ENCODE measurements around the gene UCK2. TPM values are rescaled to one million over a fixed set of nuclear protein-coding genes. Genes with fewer than 3 reads are reported as not detected.

UCK2 gene
- total RNA-seq, 1 experiment from 2014 or later, result 88.4 TPM

DNA sequence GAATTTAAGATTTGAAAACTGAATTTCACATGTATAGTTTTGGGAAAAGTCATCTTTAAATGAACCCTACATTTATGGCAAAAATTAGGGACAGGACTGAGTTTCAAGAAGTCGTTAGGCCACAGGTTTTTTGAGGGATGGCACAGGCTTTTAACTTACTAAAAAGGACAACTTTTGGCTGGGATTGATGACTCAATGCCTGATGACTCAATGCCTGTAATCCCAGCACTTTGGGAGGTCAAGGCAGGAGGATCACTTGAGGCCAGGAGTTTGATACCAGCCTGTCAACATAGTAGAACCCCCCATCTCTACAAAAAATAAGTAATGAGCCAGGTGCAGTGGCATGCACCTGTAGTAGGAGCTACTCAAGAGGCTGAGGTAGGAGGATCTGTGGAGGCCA lies 15.9 kb downstream of the UCK2 start:
- intact Hi-C loops (cut with micrococcal nuclease), result no loop called here
- CTCF ChIA-PET, result no interaction called here
- Histone ChIP-seq H3K27me3 (ENCODE audit: insufficient read depth, low read length) (no peaks in the 10 kb centered on the region), H3K36me3 (ENCODE audit: control insufficient read depth in 1 of 2, insufficient read depth in 2 of 2, low read length in 2 of 2) (no peaks in the 10 kb centered on the region), H3K9ac (ENCODE audit: low read length) (no peak overlapping the region), H3K9me2 (ENCODE audit: insufficient read depth) (no peaks in the 10 kb centered on the region), H3K9me3 (ENCODE audit: control insufficient read depth in 1 of 2, insufficient read depth in 1 of 2, low read depth in 1 of 2, low read length in 2 of 2) (no peaks in the 10 kb centered on the region), H3K79me2 (ENCODE audit: insufficient read depth, low read length) (peaks cover 100% of the 10 kb centered on the region), H3K4me2 (ENCODE audit: low read length) (peak overlapping the region; percentile 51), H3K4me1 (ENCODE audit: control insufficient read depth in 1 of 2, insufficient read depth in 2 of 2, low read length in 2 of 2) (peaks cover 17 to 41% of the 10 kb centered on the region in 2 experiments), H2AFZ (ENCODE audit: low read depth, low read length, poor library complexity, severe bottlenecking) (no peak overlapping the region), H3K4me3 (replicated peaks in 1 of 2; ENCODE audit: low read depth in 1 of 2, low read length in 2 of 2) (no peak overlapping the region), H4K20me1 (ENCODE audit: insufficient read depth) (peaks cover 56% of the 10 kb centered on the region; the same call in 1 of the 2 replicates), H3K27ac (ENCODE audit: low read depth, low read length) (no peak overlapping the region)
- POLR2A ChIA-PET, result no interaction called here
- peak; percentile 81 for TF ChIP-seq FOSL1 (IDR thresholded peaks at IDR 0.05; ENCODE audit: low read depth)
- peak; percentile 73 for TF ChIP-seq JUND (IDR thresholded peaks at IDR 0.05)
- TF ChIP-seq, protein P1, sequence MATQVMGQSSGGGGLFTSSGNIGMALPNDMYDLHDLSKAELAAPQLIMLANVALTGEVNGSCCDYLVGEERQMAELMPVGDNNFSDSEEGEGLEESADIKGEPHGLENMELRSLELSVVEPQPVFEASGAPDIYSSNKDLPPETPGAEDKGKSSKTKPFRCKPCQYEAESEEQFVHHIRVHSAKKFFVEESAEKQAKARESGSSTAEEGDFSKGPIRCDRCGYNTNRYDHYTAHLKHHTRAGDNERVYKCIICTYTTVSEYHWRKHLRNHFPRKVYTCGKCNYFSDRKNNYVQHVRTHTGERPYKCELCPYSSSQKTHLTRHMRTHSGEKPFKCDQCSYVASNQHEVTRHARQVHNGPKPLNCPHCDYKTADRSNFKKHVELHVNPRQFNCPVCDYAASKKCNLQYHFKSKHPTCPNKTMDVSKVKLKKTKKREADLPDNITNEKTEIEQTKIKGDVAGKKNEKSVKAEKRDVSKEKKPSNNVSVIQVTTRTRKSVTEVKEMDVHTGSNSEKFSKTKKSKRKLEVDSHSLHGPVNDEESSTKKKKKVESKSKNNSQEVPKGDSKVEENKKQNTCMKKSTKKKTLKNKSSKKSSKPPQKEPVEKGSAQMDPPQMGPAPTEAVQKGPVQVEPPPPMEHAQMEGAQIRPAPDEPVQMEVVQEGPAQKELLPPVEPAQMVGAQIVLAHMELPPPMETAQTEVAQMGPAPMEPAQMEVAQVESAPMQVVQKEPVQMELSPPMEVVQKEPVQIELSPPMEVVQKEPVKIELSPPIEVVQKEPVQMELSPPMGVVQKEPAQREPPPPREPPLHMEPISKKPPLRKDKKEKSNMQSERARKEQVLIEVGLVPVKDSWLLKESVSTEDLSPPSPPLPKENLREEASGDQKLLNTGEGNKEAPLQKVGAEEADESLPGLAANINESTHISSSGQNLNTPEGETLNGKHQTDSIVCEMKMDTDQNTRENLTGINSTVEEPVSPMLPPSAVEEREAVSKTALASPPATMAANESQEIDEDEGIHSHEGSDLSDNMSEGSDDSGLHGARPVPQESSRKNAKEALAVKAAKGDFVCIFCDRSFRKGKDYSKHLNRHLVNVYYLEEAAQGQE (IDR thresholded peaks at IDR 0.05; ENCODE audit: low read depth), result no peak
- RAD21 ChIA-PET (ENCODE audit: low non-redundant PET in 1 of 2, low total read pairs in 2 of 2, uncharacterized antibody in 2 of 2, unreplicated experiment in 2 of 2), result no interaction called here
- ATAC-seq (peak; percentile 57), DNase-seq (ENCODE audit: low read depth, low spot score) (no peak)
- no TSS peak for BruUV-seq (replicated peaks)

DNA sequence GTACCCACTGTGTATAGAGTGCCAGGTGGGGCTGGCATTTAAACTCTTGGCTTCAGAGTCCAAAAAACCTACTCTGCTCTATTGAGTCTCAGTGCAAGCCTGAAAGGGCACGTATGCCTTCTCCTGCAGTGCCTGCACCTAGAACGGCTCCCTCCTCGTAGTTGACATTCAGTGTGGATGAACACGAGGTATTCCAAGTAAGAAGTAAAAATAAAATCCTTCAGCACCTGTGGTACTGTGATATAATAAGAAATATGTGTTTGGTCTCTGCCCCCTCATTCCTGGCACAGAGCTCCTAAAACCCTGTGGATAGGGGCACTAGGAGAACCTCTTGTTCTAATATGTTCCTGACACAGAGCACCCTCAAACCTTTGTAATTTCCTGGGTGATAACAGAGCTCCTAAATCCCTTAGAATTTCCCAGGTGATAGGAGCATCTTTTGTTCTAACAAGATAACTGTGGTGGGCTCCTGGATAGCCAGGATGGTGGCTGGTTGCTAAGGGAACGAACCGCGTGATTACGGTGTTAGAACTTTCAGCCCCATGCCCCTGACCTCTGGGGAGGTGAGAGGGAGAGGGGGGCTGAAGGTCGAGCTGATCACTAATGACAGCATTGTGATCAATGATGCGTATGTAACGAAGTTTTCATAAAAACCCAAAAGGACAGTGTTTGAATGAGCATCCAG lies 16.8 kb downstream of the UCK2 start:
- Histone ChIP-seq H3K4me3 (replicated peaks in 1 of 2; ENCODE audit: low read depth in 1 of 2, low read length in 2 of 2) (no peak overlapping the region), H3K9me2 (ENCODE audit: insufficient read depth) (no peaks in the 10 kb centered on the region), H3K4me1 (ENCODE audit: control insufficient read depth in 1 of 2, insufficient read depth in 2 of 2, low read length in 2 of 2) (peaks cover 17 to 41% of the 10 kb centered on the region in 2 experiments), H3K79me2 (ENCODE audit: insufficient read depth, low read length) (peaks cover 100% of the 10 kb centered on the region), H4K20me1 (ENCODE audit: insufficient read depth) (peaks cover 51% of the 10 kb centered on the region; the same call in 1 of the 2 replicates), H2AFZ (ENCODE audit: low read depth, low read length, poor library complexity, severe bottlenecking) (no peak overlapping the region), H3K4me2 (ENCODE audit: low read length) (no peak overlapping the region), H3K27me3 (ENCODE audit: insufficient read depth, low read length) (no peaks in the 10 kb centered on the region), H3K27ac (ENCODE audit: low read depth, low read length) (no peak overlapping the region), H3K9me3 (ENCODE audit: control insufficient read depth in 1 of 2, insufficient read depth in 1 of 2, low read depth in 1 of 2, low read length in 2 of 2) (no peaks in the 10 kb centered on the region), H3K9ac (ENCODE audit: low read length) (no peak overlapping the region), H3K36me3 (ENCODE audit: control insufficient read depth in 1 of 2, insufficient read depth in 2 of 2, low read length in 2 of 2) (no peaks in the 10 kb centered on the region)
- ChIA-PET POLR2A (no interaction called here), RAD21 (ENCODE audit: low non-redundant PET in 1 of 2, low total read pairs in 2 of 2, uncharacterized antibody in 2 of 2, unreplicated experiment in 2 of 2) (no interaction called here), CTCF (interaction anchor here (0.6 kb wide), 1 partner anchor 25 kb away, joined by 4 read pairs; no protein-coding TSS in a partner anchor)
- TF ChIP-seq RAD21 (IDR thresholded peaks at IDR 0.05; ENCODE audit: low read depth), result no peak
- TF ChIP-seq EZH2 (IDR thresholded peaks at IDR 0.05), result no peak
- BruUV-seq (replicated peaks), result no TSS peak
- ATAC-seq (no peak), DNase-seq (ENCODE audit: low read depth, low spot score) (no peak)
- intact Hi-C loops (cut with micrococcal nuclease), result no loop called here

All from HCT116 (cell line).